Effector memory CD4-positive, alpha-beta T cell (primary cell): Measurements from ENCODE around the gene STEEP1.
A peak's percentile ranks its signal among the peaks of the same experiment; 100 is the strongest.

Experiments used
- DNase-seq, 3 donors: peaks; one replicate each; pipeline ENCODE4 v3.0.0-alpha.2; 2020
- H3K27ac ChIP-seq: 2 replicates; pipeline ENCODE4 v1.7.0; 2013; ENCODE audit warnings: mild to moderate bottlenecking, low read length, moderate library complexity; ENCODE audit not compliant: insufficient read depth, poor library complexity, severe bottlenecking
- H3K27me3 ChIP-seq: replicated peaks from 2 replicates; pipeline ENCODE4 v1.7.0; 2013; ENCODE audit warnings: mild to moderate bottlenecking, low read length; ENCODE audit not compliant: insufficient read depth, control insufficient read depth, poor library complexity, severe bottlenecking
- H3K36me3 ChIP-seq: 2 replicates; pipeline ENCODE4 v1.7.0; 2013; ENCODE audit warnings: mild to moderate bottlenecking, low read length, moderate library complexity; ENCODE audit not compliant: control insufficient read depth, insufficient read depth
- H3K4me1 ChIP-seq: 2 replicates; pipeline ENCODE4 v1.7.0; 2013; ENCODE audit warnings: low read length, mild to moderate bottlenecking; ENCODE audit not compliant: control insufficient read depth, insufficient read depth, poor library complexity, severe bottlenecking
- H3K4me3 ChIP-seq: 2 replicates; pipeline ENCODE4 v1.7.0; 2013; ENCODE audit warnings: low read length, low read depth, mild to moderate bottlenecking; ENCODE audit not compliant: insufficient read depth, poor library complexity, severe bottlenecking
- H3K9me3 ChIP-seq: 2 replicates; pipeline ENCODE4 v1.7.0; 2013; ENCODE audit warnings: mild to moderate bottlenecking, low read length, moderate library complexity; ENCODE audit not compliant: control insufficient read depth
- total RNA-seq, 3 donors: gene quantifications; one replicate each; lab custom pipeline; 2026; lab: John Stamatoyannopoulos, UW

Gene STEEP1
- 15.8 to 25.1 (median 19.7) reads per million in 3 donors for total RNA-seq

DNA sequence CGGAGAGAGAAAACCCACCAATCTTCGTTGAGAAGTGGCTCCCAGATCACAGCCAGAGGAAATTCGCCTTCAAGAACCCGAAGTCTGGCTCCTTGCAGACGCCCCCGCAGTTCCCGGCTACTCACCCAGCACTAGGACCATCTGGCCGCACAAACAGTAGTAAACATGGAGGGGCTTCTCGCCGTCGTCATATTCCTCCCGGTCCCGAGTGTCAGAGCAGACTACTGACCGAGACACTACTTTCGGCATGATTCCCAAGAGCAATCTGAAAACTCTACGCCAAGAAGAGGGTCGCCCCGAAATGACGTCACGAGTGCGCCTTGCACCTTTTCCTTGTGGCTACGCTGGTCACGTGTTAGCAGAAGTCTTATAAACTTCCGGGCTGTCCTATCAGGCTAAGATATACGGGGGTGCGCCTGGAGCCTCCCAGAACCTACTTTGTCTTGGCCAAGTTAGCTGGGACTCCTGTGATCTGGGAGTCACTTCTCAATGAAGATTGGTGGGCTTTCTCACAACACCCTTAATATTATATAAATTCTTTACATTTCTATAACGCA lies at the start of gene STEEP1:
TSS of gene STEEP1 (minus strand) at position 303 of the 557 bp plus-strand sequence. CDS start at position 249, 54 bp downstream.
- no peaks in the 10 kb centered on the region for H3K36me3 ChIP-seq
- H3K9me3 ChIP-seq: no peaks in the 10 kb centered on the region
- H3K27me3 ChIP-seq: no peaks in the 10 kb centered on the region
- H3K4me3 ChIP-seq: peak within 1 kb of the TSS; percentile 65
- no peaks in the 10 kb centered on the region for H3K4me1 ChIP-seq
- H3K27ac ChIP-seq: peak within 1 kb of the TSS; percentile 72
- DNase-seq: peak; percentile 70 to 80 (median 70)

DNA sequence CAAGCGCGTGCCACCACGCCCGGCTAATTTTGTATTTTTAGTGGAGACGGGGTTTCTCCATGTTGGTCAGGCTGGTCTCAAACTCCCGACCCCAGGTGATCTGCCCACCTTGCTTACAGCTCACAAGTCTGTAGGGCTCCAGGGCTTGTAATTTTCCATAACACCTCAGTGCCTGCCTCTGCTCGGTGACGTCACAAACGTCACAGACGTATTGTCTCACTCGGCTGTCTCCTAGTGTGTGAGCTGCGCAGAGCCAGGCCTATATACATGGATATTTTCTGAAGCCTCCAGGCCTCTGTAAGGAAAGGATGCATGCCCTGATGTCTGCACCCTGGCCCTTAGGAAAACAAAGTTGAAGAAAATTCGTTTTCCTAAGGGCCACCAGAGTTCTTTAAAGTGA lies 49.6 kb upstream of the STEEP1 start:
- H3K4me1 ChIP-seq: no peaks in the 10 kb centered on the region
- no peak for DNase-seq
- no peak overlapping the region for H3K27ac ChIP-seq
- no peak overlapping the region for H3K4me3 ChIP-seq
- H3K27me3 ChIP-seq: no peaks in the 10 kb centered on the region
- H3K9me3 ChIP-seq: no peaks in the 10 kb centered on the region
- H3K36me3 ChIP-seq: no peaks in the 10 kb centered on the region

DNA sequence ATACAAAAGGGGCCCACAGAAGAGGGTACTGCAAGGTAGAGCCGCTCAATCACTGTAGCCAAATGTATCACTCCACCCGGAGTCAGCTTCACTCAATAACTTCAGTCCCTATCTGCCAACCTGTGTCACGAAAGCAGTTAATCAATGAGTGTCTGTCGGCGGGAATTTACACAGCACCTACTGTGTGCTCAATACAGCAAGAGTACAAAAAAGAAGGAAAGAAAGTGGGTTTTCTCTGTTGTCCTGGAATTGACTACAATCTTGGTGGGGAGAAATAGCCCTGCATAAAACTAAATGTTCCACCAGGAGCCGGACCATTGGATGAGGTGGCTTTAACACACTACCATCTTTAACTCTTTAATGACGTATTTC lies 41.8 kb upstream of the STEEP1 start:
- Histone ChIP-seq H3K4me3 (peak overlapping the region; percentile 75), H3K36me3 (no peaks in the 10 kb centered on the region), H3K27me3 (no peaks in the 10 kb centered on the region), H3K9me3 (no peaks in the 10 kb centered on the region), H3K27ac (peak overlapping the region; percentile 84), H3K4me1 (no peaks in the 10 kb centered on the region)
- no peak for DNase-seq

DNA sequence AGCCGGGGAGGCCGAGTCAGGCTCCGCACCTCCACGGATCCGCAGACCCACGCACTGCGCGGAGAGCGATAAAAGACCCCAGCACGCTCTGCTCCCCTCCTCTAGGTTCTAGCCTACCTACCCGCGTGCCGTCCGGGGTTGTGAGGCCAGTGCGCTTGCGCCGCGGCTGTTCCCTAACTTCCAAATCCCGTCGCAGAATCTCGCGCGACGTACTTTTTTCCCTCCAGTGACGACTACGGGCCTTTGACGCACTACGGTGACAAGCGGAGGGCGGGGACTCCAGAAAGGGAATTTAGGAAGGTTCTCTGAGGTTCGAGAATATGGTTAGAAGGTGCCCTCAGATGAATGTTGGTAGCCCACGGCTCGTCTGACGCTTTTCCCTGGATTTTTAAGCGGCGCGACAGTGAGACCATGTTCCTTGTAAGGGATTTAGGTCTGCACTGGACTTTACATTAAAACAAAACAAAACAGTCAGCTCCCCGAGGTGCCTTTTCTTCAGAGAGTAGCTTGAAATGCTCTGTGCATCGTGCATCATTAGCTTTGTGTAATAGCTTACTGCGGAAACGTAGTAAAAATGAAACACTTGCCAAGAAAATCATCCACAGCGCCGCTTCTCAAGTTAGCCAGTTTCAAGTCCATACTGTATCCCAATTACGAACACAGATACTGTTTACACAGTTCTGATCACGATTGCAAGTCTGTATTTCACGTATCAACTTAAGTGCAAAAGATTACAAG lies 41.2 kb upstream of the STEEP1 start, which contains the start of gene NKRF:
TSS of gene NKRF (minus strand) at position 145 of the 738 bp plus-strand sequence.
- Histone ChIP-seq H3K4me3 (peak within 1 kb of the TSS; percentile 75), H3K27me3 (no peaks in the 10 kb centered on the region), H3K9me3 (no peaks in the 10 kb centered on the region), H3K36me3 (no peaks in the 10 kb centered on the region), H3K4me1 (no peaks in the 10 kb centered on the region), H3K27ac (peak within 1 kb of the TSS; percentile 84)
- peak; percentile 80 to 89 (median 85) for DNase-seq

DNA sequence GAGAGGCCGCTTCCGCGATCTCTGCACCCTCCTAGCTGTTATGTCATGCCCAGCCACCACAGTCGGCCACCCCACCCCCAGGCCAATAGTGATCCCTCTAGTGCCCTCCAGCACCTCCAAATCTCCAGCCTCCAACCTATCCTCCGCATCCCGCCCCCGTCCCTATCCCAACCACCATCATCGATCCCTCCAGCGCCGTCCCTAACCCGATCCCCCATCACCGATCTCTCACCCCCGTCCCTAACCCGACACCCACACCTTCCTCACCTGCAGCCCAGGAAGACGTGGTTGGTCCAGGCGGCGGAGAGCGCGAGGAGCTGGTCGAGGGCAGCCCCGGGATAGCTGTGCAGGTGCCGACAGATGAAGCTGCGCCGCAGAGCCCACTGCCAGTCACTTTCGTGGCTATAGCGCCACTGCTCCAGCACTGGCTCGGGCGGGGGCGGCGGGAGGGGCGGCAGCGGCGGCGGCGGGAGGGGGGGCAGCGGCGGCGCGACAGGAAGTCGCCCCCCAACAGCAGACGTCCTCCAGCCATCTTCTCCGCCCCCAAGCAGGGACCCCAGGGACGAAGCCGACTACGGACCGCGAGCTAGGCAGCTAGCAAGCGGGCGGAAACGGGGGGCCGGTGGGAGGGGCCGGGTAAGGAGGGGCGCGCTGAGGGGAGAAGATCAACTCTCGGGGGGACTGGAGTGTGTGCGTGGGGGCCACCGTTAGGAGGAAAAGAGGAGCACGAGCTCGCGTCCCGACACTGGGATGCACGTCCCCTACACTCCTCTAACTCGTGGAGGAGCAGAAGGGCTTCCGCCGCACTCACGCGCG lies 40.5 kb upstream of the STEEP1 start:
- Histone ChIP-seq H3K27me3 (no peaks in the 10 kb centered on the region), H3K27ac (peak overlapping the region; percentile 84), H3K4me3 (peak overlapping the region; percentile 75), H3K9me3 (no peaks in the 10 kb centered on the region), H3K36me3 (peaks cover 3% of the 10 kb centered on the region), H3K4me1 (no peaks in the 10 kb centered on the region)
- peak; percentile 9 to 39 (median 32) for DNase-seq

DNA sequence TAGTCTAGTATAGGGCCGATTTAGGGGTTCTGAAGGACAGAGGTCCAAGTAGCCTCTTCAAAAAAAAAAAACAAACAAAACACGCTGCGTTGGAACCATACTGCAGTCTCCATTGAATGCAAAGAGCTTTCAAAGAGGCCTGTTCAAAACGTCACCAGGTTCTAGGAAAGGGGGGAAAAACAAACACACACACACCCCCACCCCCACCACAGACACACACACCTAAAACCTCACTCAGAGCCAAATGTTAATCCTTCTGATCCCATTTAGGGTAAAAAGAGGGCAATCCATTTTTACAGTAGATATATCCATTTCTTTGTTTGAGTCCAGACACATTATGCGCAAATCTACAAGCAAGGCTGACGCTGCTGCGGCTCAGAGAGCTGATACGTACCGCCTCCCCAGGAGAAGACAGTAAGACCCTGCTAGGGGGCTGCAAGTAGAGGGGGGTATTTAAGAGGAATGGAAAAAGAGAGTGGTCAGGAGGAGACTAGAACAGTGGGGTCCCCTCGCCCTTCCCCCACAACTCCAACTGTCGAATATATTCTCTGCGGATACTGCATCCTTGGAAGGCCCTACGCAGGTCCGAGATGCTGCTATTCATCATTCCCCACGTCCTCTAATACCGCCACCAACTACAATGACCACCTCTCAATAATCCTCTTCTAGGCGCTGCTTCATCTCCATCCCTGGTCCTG lies 39.7 kb upstream of the STEEP1 start:
- H3K27ac ChIP-seq: peak overlapping the region; percentile 84
- H3K4me1 ChIP-seq: no peaks in the 10 kb centered on the region
- peak overlapping the region; percentile 75 for H3K4me3 ChIP-seq
- no peak for DNase-seq
- no peaks in the 10 kb centered on the region for H3K27me3 ChIP-seq
- H3K36me3 ChIP-seq: peaks cover 3% of the 10 kb centered on the region
- no peaks in the 10 kb centered on the region for H3K9me3 ChIP-seq

DNA sequence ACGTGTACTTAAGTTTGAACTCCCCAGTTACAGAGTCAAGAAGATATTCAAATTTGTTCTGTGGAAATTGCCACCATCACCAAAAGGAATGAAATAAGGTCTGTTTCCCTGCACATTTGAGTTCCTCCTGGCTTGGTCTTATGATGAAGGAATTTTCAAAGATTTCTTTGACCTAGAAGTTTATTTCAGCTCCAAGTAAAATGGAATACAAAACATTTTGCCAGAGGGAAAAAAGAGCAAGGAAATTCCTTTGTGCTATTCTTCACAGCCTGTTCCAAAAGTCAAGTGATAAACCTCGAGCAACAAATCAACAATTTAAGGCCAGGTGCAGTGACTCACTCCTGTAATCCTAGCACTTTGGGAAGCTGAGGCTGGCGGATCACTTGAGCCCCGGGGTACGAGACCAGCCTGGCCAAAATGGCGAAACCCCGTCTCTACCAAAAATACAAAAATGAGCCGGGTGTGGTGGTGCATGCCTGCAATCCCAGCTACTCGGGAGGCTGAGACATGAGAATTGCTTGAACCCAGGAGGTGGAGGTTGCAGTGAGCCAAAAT lies 37.6 kb upstream of the STEEP1 start:
- no peaks in the 10 kb centered on the region for H3K27me3 ChIP-seq
- H3K9me3 ChIP-seq: no peaks in the 10 kb centered on the region
- H3K4me3 ChIP-seq: no peak overlapping the region
- no peak overlapping the region for H3K27ac ChIP-seq
- peaks cover 3% of the 10 kb centered on the region for H3K36me3 ChIP-seq
- DNase-seq: no peak
- H3K4me1 ChIP-seq: no peaks in the 10 kb centered on the region

DNA sequence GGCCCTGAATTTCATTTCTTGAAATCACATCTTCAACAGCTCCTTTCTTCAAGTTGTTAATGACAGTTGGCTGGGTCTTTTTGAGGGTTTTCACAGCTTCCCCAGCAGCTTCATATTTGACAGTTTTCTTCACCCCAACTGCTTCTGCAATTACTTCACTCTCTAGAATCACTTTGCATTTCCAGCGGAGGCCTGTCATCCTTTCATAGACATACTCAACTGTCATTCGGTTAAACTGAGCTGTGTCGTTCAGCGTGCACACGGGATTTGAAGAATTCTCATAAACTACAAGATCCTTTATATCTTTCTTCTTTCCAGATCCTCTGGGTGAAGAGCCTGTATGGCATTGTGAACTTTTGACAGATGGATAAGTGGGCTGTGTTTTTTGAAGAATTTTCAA lies 24.6 kb upstream of the STEEP1 start:
- no peak overlapping the region for H3K27ac ChIP-seq
- no peak overlapping the region for H3K4me3 ChIP-seq
- H3K36me3 ChIP-seq: peaks cover 21% of the 10 kb centered on the region
- H3K9me3 ChIP-seq: no peaks in the 10 kb centered on the region
- no peaks in the 10 kb centered on the region for H3K27me3 ChIP-seq
- no peaks in the 10 kb centered on the region for H3K4me1 ChIP-seq
- DNase-seq: no peak

DNA sequence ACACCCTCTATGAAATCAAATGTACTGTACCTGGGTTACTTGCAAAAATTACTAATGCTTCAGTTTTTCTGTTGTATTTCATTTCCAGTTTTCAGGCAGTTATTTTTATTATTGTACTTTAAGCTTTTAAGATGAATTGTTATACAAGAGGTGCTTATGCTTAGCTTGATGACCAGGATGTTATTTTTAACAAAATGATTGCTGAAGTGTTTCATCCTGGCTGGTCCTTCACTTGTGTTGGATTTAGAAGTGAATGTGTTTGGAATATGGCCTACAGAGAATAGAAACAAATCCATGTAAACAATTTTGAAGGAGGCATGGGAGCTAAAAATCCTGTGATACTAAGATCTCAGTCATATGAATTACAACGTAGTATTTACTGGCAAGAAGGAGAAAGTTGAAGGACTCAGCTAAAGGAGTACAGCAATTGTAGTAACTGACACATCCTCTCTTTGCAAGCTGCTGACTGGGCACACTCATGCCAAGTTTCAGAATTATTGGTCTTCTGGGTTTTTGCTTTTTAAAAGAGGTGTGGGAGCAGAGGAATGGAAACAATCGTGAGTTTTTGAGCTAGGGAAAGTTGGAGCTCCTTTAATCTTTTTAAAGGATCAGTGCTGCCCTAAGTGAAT lies 18.3 kb upstream of the STEEP1 start:
- no peaks in the 10 kb centered on the region for H3K27me3 ChIP-seq
- peaks cover 6% of the 10 kb centered on the region for H3K36me3 ChIP-seq
- no peak for DNase-seq
- H3K27ac ChIP-seq: no peak overlapping the region
- H3K9me3 ChIP-seq: no peaks in the 10 kb centered on the region
- no peak overlapping the region for H3K4me3 ChIP-seq
- H3K4me1 ChIP-seq: no peaks in the 10 kb centered on the region
